Type B pancreatic cell (in vitro differentiated cells): ENCODE measurements around the gene LRRC7. TPM values are rescaled to one million over a fixed set of nuclear protein-coding genes. Genes with fewer than 3 reads are reported as not detected.

Experiments used
- DNase-seq: peaks from one replicate; pipeline ENCODE4 v3.0.0; 2021; ENCODE audit warnings: mixed read lengths; ENCODE audit not compliant: unreplicated experiment; ENCODE audit errors: extremely low spot score
- H3K27ac Mint-ChIP-seq: 2 replicates; pipeline ENCODE4 v1.8.0; 2021; ENCODE audit warnings: mild to moderate bottlenecking, mixed read lengths
- H3K27me3 Mint-ChIP-seq: 2 replicates; pipeline ENCODE4 v1.8.0; 2021; ENCODE audit warnings: mixed read lengths
- H3K36me3 Mint-ChIP-seq: 2 replicates; pipeline ENCODE4 v1.8.0; 2021; ENCODE audit warnings: mixed read lengths
- H3K4me1 Mint-ChIP-seq: one replicate; pipeline ENCODE4 v1.8.0; 2021; ENCODE audit warnings: mixed read lengths; ENCODE audit not compliant: unreplicated experiment
- H3K4me3 Mint-ChIP-seq: 2 replicates; pipeline ENCODE4 v1.8.0; 2021; ENCODE audit warnings: mild to moderate bottlenecking, mixed read lengths
- H3K9me3 Mint-ChIP-seq: 2 replicates; pipeline ENCODE4 v1.8.0; 2021; ENCODE audit warnings: mixed read lengths
- total RNA-seq: library from RNA; stranded (reverse); gene quantifications from 2 replicates; pipeline ENCODE4 v1.2.1, GENCODE V29; 2021; ENCODE audit warnings: low replicate concordance
- TF ChIP-seq, protein P1 (sequence below): fragments of 200-600 bp; sonication (generic); conservative IDR thresholded peaks from 2 replicates; pipeline ENCODE4 v1.5.0; 2021; ENCODE audit warnings: antibody characterized with exemption, mild to moderate bottlenecking

The LRRC7 gene
- total RNA-seq, 1 donor from 2014 or later: 2.8 TPM

DNA sequence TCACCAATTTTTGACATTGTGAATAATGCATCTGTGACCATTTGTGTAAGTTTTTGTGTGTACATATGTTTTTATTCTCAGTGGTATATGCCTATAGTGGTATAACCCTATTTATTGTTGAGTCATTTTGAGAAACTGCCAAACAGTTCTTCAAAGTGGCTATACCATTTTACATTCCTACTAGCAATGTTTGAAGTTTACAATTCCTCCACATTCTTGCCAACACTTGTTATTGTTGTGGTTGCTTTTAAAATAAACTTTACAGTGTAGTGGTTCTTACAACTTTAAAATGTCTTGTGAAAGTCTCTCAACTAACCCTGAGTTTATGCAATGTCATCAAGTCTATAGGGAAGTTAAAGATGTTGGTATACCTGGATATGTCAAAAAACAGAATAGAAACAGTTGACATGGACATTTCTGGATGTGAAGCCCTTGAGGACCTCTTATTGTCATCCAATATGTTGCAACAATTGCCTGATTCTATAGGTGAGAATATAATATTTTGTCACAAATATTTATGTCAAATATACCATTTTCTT is 418.2 kb downstream of the LRRC7 start:
- TF ChIP-seq, protein P1, sequence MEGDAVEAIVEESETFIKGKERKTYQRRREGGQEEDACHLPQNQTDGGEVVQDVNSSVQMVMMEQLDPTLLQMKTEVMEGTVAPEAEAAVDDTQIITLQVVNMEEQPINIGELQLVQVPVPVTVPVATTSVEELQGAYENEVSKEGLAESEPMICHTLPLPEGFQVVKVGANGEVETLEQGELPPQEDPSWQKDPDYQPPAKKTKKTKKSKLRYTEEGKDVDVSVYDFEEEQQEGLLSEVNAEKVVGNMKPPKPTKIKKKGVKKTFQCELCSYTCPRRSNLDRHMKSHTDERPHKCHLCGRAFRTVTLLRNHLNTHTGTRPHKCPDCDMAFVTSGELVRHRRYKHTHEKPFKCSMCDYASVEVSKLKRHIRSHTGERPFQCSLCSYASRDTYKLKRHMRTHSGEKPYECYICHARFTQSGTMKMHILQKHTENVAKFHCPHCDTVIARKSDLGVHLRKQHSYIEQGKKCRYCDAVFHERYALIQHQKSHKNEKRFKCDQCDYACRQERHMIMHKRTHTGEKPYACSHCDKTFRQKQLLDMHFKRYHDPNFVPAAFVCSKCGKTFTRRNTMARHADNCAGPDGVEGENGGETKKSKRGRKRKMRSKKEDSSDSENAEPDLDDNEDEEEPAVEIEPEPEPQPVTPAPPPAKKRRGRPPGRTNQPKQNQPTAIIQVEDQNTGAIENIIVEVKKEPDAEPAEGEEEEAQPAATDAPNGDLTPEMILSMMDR: no peak
- peaks cover 5% of the 10 kb centered on the region for H3K9me3 Mint-ChIP-seq
- H3K27ac Mint-ChIP-seq: no peak overlapping the region
- no peaks in the 10 kb centered on the region for H3K27me3 Mint-ChIP-seq
- no peaks in the 10 kb centered on the region for H3K4me1 Mint-ChIP-seq
- H3K36me3 Mint-ChIP-seq: no peaks in the 10 kb centered on the region
- no peak overlapping the region for H3K4me3 Mint-ChIP-seq
- no peak for DNase-seq

DNA sequence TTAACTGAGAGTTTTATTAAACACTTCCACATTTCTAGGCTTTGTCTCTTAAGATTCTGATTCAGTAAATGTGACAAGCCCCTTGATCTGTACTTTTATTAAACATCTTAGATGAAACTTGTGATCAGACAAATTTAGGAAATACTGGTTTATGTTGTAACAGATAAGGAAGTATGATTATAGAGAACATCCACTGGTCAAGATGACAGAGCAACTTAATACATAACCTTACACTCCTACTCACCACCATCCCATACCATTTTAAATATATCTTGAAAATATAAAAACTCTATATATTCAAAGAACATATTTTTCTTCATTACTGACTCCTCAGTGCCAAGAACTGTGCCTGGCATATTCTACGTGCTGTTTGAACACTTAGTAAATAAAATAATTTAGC is 420.2 kb downstream of the LRRC7 start:
- Mint-ChIP-seq H3K4me1 (no peaks in the 10 kb centered on the region), H3K27me3 (no peaks in the 10 kb centered on the region), H3K4me3 (no peak overlapping the region), H3K36me3 (no peaks in the 10 kb centered on the region), H3K9me3 (peaks cover 5% of the 10 kb centered on the region), H3K27ac (no peak overlapping the region)
- TF ChIP-seq, protein P1: no peak
- no peak for DNase-seq

DNA sequence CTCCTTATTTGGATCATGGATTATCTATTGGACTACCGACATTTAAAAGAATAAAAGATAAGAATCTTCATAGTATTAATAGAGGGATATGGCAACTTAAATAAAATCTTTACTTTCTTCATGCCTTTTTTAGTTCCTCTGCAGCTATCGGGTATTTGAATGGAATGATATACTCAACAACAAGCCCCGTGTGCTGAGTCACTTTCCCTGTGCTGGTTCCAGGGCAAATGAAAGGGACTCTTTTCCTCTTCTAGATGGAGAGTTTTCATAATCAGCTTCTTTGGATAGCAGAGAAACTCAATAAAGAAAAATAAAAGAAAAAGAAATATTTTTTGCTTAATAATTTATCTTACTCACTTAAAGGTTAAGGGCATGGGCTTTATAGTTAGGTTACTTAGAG is 423.9 kb downstream of the LRRC7 start:
- Mint-ChIP-seq H3K27ac (no peak overlapping the region), H3K4me1 (no peaks in the 10 kb centered on the region), H3K27me3 (no peaks in the 10 kb centered on the region), H3K4me3 (no peak overlapping the region), H3K36me3 (no peaks in the 10 kb centered on the region), H3K9me3 (no peaks in the 10 kb centered on the region)
- DNase-seq: no peak
- TF ChIP-seq, protein P1: no peak

DNA sequence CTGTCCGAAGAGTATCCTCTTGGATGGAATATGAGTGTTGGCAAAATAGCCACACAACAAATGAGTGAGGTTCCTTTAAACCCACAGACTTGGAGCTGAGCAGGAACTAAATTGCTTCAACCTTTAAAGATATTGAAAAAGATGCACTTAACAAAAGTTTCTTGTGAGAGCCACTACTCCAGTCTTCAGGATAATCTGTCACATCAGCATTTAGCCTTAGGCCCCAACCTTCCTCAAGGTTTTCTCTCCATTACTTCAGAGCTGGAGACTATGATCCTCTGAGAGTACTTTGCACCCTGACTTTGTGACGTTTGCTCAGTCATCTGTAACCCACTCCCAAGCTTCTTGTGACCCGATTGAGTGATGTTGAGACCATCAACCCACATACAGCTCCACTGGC is 424.9 kb downstream of the LRRC7 start:
- Mint-ChIP-seq H3K4me3 (no peak overlapping the region), H3K4me1 (no peaks in the 10 kb centered on the region)

DNA sequence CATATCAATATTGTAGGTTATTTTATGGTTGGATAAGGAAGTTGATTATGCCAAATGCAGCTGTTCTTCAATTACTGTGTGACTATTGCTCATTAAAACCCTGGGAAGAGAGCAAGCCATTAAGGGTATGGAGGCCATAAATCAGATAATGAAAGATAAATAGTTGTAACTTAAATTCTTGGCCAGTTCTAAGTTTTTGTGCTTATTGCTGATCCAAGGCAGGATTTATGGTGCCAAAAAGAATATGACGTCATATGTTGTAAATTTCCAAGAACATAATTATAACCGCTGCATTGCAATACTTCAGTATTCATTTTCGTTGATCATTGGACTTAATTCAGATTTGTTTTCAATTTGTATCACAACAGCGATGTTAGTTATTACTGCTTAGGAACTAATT is 426.1 kb downstream of the LRRC7 start:
- no peaks in the 10 kb centered on the region for H3K9me3 Mint-ChIP-seq
- TF ChIP-seq, protein P1: no peak
- H3K36me3 Mint-ChIP-seq: no peaks in the 10 kb centered on the region
- H3K4me1 Mint-ChIP-seq: no peaks in the 10 kb centered on the region
- DNase-seq: no peak
- no peak overlapping the region for H3K4me3 Mint-ChIP-seq
- no peak overlapping the region for H3K27ac Mint-ChIP-seq
- no peaks in the 10 kb centered on the region for H3K27me3 Mint-ChIP-seq

More for the DNA sequence above, 424.9 kb downstream of the LRRC7 start:
- DNase-seq: no peak
- Mint-ChIP-seq H3K36me3 (no peaks in the 10 kb centered on the region), H3K9me3 (no peaks in the 10 kb centered on the region), H3K27me3 (no peaks in the 10 kb centered on the region), H3K27ac (no peak overlapping the region)
- TF ChIP-seq, protein P1: no peak

DNA sequence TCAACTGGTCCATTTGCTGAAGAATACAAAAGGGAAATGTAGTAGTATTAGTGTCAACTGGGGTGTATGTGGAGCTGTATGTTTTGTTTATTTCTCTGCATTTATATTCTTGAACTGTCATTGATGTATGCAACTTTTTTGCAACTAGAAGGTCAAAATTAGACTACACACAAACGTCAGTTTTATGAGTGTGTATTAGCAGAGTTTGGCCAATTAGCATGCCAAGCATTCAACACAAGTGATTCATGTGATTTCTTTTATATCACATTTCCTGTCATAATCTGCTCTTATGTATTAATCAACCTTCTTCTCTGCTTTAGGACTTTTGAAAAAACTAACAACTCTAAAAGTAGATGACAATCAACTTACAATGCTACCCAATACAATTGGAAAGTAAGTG is 426.5 kb downstream of the LRRC7 start:
- Mint-ChIP-seq H3K27me3 (no peaks in the 10 kb centered on the region), H3K27ac (no peak overlapping the region), H3K9me3 (no peaks in the 10 kb centered on the region), H3K4me1 (no peaks in the 10 kb centered on the region), H3K4me3 (no peak overlapping the region), H3K36me3 (no peaks in the 10 kb centered on the region)
- no peak for DNase-seq
- TF ChIP-seq, protein P1: no peak
